Measurements from ENCODE around the gene NR6A1. TPM values are rescaled to one million over a fixed set of nuclear protein-coding genes. Genes with fewer than 3 reads are reported as not detected.
A peak's percentile ranks its signal among the peaks of the same experiment; 100 is the strongest.

The NR6A1 gene
- polyA plus RNA-seq, 2 of the 4 experiments (the other 2 are of a cell fraction) = 1.7 to 3.3 TPM

DNA sequence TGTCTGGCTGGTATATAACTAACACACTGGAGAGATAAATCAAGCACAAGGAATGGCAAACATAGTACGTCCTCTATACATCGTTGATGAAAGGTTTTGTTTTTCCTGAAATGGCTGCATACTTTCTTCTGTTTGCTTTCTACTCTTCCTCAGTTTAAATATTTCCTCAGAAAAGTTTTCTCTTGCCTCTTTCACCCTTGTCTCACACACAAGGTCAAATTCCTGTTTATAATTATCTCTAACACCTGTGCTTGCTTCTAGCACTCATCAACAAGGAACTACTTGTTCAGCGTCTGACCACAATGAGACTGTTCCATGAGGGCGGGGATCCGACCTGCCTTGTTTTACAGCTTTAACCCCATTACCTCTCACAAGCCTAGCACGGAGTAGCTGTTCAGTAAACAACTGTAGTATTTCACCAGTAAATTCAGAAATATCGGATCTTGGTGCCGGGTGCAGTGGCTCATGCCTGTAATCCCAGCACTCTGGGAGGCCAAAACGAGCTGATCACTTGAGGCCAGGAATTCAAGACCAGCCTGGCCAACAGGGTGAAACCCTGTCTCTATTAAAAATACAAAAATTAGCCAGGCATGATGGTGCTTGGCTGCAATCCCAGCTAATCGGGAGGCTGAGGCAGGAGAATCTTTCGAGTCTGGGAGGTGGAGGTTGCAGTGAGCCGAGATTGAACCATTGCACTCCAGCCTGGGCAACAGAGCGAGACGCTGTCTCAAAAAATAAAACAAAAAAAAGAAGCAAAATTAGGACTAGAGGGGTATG is 37.0 kb downstream of the NR6A1 start:
- FAIRE-seq = no peak
- Histone ChIP-seq H3K4me1 (peaks cover 20% of the 10 kb centered on the region), H3K27ac (peak overlapping the region in 1 of 2 experiments; percentile 50; a peak in 1 of 6 replicates), H3K9me3 (no peaks in the 10 kb centered on the region), H3K4me2 (no peak overlapping the region; the same call in 2 of the 3 replicates), H3K4me3 (no peak overlapping the region)
- no peak for DNase-seq (ENCODE audit: low read depth in 1 of 2, low spot score in 1 of 2)
- ChIA-PET POLR2A (no interaction called here), CTCF (interaction anchor here (0.5 to 3.0 kb wide), 9 partner anchors 14 to 316 kb away, joined by 3 to 17 read pairs (median 8); partner anchors contain the start of gene WDR38)
- ATAC-seq = no peak
- WGBS (ENCODE audit: missing lambda C conversion rate) = 81% methylated on average over 14 of the region's 14 CpGs
- TF ChIP-seq ZNF302 (CRISPR knock-in tag; IDR thresholded peaks at IDR 0.05) = no peak
- no peak for TF ChIP-seq BHLHE40 (IDR thresholded peaks at IDR 0.05; ENCODE audit: low read depth, low read length)
- TF ChIP-seq, protein P1, sequence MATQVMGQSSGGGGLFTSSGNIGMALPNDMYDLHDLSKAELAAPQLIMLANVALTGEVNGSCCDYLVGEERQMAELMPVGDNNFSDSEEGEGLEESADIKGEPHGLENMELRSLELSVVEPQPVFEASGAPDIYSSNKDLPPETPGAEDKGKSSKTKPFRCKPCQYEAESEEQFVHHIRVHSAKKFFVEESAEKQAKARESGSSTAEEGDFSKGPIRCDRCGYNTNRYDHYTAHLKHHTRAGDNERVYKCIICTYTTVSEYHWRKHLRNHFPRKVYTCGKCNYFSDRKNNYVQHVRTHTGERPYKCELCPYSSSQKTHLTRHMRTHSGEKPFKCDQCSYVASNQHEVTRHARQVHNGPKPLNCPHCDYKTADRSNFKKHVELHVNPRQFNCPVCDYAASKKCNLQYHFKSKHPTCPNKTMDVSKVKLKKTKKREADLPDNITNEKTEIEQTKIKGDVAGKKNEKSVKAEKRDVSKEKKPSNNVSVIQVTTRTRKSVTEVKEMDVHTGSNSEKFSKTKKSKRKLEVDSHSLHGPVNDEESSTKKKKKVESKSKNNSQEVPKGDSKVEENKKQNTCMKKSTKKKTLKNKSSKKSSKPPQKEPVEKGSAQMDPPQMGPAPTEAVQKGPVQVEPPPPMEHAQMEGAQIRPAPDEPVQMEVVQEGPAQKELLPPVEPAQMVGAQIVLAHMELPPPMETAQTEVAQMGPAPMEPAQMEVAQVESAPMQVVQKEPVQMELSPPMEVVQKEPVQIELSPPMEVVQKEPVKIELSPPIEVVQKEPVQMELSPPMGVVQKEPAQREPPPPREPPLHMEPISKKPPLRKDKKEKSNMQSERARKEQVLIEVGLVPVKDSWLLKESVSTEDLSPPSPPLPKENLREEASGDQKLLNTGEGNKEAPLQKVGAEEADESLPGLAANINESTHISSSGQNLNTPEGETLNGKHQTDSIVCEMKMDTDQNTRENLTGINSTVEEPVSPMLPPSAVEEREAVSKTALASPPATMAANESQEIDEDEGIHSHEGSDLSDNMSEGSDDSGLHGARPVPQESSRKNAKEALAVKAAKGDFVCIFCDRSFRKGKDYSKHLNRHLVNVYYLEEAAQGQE (IDR thresholded peaks at IDR 0.05) = no peak
- no peak for TF ChIP-seq EHMT2 (IDR thresholded peaks at IDR 0.05; ENCODE audit: low read depth)
- TF ChIP-seq RNF2 (IDR thresholded peaks at IDR 0.05; ENCODE audit: borderline replicate concordance, low read depth) = no peak

DNA sequence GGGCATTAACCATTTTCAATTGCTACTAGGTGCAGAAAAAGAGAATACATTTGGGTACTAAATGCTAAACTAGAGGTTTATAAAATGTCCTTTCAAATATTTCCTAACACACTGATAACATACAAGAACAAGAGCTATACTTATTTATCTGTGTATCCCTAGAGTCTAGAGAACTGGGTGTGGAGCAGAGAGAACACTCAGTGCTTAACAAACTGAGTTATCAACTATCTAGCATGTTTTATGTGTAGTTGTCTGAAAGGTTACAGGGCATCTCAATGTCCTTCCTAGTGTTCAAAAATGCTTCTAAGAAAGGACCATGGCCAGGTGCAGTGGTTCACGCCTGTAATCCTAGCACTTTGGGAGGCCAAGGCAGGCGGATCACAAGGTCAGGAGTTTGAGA is 40.3 kb downstream of the NR6A1 start:
- Histone ChIP-seq H3K9me3 (no peaks in the 10 kb centered on the region), H3K27ac (no peak overlapping the region), H3K4me1 (peaks cover 20% of the 10 kb centered on the region), H3K4me2 (no peak overlapping the region), H3K4me3 (no peak overlapping the region)
- no peak for TF ChIP-seq MAFK (IDR thresholded peaks at IDR 0.05; ENCODE audit: partially characterized antibody)
- TF ChIP-seq ZNF302 (CRISPR knock-in tag; IDR thresholded peaks at IDR 0.05) = no peak
- TF ChIP-seq, protein P2, sequence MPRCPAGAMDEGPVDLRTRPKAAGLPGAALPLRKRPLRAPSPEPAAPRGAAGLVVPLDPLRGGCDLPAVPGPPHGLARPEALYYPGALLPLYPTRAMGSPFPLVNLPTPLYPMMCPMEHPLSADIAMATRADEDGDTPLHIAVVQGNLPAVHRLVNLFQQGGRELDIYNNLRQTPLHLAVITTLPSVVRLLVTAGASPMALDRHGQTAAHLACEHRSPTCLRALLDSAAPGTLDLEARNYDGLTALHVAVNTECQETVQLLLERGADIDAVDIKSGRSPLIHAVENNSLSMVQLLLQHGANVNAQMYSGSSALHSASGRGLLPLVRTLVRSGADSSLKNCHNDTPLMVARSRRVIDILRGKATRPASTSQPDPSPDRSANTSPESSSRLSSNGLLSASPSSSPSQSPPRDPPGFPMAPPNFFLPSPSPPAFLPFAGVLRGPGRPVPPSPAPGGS (IDR thresholded peaks at IDR 0.05) = no peak
- no peak for TF ChIP-seq ESRRA (IDR thresholded peaks at IDR 0.05; ENCODE audit: borderline replicate concordance, low read length)
- no peak for TF ChIP-seq BHLHE40 (IDR thresholded peaks at IDR 0.05; ENCODE audit: low read depth, low read length)
- TF ChIP-seq, protein P3, sequence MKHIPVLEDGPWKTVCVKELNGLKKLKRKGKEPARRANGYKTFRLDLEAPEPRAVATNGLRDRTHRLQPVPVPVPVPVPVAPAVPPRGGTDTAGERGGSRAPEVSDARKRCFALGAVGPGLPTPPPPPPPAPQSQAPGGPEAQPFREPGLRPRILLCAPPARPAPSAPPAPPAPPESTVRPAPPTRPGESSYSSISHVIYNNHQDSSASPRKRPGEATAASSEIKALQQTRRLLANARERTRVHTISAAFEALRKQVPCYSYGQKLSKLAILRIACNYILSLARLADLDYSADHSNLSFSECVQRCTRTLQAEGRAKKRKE (CRISPR knock-in tag; IDR thresholded peaks at IDR 0.05; ENCODE audit: low read depth) = no peak
- TF ChIP-seq, protein P4, sequence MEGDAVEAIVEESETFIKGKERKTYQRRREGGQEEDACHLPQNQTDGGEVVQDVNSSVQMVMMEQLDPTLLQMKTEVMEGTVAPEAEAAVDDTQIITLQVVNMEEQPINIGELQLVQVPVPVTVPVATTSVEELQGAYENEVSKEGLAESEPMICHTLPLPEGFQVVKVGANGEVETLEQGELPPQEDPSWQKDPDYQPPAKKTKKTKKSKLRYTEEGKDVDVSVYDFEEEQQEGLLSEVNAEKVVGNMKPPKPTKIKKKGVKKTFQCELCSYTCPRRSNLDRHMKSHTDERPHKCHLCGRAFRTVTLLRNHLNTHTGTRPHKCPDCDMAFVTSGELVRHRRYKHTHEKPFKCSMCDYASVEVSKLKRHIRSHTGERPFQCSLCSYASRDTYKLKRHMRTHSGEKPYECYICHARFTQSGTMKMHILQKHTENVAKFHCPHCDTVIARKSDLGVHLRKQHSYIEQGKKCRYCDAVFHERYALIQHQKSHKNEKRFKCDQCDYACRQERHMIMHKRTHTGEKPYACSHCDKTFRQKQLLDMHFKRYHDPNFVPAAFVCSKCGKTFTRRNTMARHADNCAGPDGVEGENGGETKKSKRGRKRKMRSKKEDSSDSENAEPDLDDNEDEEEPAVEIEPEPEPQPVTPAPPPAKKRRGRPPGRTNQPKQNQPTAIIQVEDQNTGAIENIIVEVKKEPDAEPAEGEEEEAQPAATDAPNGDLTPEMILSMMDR (IDR thresholded peaks at IDR 0.05) = no peak
- TF ChIP-seq, protein P5, sequence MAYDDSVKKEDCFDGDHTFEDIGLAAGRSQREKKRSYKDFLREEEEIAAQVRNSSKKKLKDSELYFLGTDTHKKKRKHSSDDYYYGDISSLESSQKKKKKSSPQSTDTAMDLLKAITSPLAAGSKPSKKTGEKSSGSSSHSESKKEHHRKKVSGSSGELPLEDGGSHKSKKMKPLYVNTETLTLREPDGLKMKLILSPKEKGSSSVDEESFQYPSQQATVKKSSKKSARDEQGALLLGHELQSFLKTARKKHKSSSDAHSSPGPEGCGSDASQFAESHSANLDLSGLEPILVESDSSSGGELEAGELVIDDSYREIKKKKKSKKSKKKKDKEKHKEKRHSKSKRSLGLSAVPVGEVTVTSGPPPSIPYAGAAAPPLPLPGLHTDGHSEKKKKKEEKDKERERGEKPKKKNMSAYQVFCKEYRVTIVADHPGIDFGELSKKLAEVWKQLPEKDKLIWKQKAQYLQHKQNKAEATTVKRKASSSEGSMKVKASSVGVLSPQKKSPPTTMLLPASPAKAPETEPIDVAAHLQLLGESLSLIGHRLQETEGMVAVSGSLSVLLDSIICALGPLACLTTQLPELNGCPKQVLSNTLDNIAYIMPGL (CRISPR knock-in tag; IDR thresholded peaks at IDR 0.05; ENCODE audit: borderline replicate concordance) = no peak
- no peak for TF ChIP-seq CEBPB (IDR thresholded peaks at IDR 0.05)
- TF ChIP-seq MAX (IDR thresholded peaks at IDR 0.05) = no peak
- no peak for TF ChIP-seq FOSB (CRISPR knock-in tag; IDR thresholded peaks at IDR 0.05)
- no peak for TF ChIP-seq JUNB (IDR thresholded peaks at IDR 0.05)
- no peak for TF ChIP-seq POLR2A (IDR thresholded peaks at IDR 0.05; ENCODE audit: low read length)
- TF ChIP-seq GATA3 (IDR thresholded peaks at IDR 0.05; ENCODE audit: borderline replicate concordance) = no peak
- no peak for TF ChIP-seq RAD21 (conservative IDR thresholded peaks at IDR 0.05 in 1 of 2, IDR thresholded peaks at IDR 0.05 in 1 of 2)
- FAIRE-seq (no peak), ATAC-seq (no peak), DNase-seq (ENCODE audit: low read depth in 1 of 2, low spot score in 1 of 2) (no peak)
- WGBS (ENCODE audit: missing lambda C conversion rate) = 84% methylated on average over 2 of the region's 2 CpGs
- ChIA-PET CTCF (interaction anchor here (0.6 to 1.9 kb wide), 4 partner anchors 19 to 114 kb away, joined by 3 to 4 read pairs (median 4); no protein-coding TSS in a partner anchor), POLR2A (no interaction called here)

All from A549 (cell line).